GM18526 (cell line): ENCODE results near the gene PTPRK.

Experiments
- POLR2A ChIP-seq: IDR thresholded peaks from 3 replicates; pipeline ENCODE4 v1.6.1; 2011; ENCODE audit not compliant: insufficient read length; ENCODE audit errors: extremely low read depth

Gene PTPRK

DNA sequence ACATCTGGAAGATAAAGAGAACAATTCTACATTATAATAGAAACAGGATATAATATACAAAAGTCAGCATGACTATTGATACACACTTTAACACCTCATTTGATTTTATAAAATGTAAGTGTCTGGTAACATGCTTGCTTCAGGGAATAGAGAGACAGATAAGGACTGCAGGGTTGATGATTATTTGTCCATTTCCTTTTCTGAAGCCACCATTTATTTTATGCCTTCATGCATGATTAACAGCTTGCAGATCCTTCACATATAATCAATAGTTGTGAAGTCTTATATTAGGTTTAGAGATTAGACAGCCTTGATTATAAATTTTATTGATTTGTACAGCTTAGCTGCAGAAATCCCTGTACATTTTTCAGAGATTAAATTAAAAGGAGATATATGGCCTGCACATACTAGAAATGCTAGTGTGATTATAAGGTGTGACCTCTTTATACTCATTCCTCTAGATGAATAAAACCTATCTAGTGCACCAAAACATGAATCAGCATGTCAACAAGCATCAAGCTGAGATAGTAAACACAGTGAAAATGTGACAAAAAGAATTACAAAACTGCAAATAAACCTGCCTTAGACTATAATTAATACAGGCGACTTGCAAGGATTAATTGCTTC, 420.7 kb downstream of the PTPRK start:
- no peak for TF ChIP-seq POLR2A

DNA sequence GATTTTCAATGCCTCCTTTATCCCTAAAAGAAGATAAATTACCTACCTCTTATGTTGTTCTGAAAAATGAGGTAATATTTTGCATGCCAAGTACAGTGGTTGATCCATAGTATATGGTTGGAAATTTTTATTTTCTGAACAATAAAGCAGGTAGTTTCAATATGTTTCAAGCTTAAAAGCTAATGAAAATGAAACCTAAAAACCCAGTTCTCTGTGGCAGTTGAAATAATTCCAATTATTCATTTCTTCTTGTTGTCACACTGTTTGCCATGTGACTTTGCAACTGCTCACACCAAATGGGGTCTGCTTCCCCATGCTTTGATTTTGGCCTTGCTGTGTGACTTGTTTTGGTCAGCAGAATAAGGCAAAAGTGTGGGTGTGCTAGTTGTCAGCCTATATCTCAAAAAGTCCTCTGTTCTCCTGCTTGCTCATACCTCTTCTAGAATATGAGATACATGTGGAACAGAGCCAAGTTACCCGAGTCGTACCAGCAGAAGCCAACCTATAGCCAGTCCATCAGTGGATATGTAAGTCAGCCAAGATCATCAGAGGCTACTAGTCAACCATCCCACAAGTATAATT, 422.3 kb downstream of the PTPRK start:
- TF ChIP-seq POLR2A = no peak

DNA sequence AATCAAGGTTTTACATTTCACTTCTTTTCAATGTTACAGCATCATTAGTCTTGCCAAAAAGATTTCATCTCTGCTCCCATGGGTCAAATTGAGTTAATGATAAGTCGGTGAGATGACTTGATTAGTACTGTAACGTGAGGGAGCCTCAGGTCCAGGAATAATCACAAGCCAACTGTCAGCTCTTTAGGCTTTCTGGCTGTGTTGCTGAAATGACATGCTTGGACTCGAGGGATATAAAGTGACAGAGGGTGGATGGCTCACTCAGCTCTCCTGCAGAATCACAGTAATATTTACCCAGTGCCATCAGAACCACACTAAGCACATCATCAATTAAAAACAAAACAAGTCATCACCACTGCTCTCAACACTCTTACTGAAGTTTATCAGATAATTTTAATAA, 423.4 kb downstream of the PTPRK start:
- no peak for TF ChIP-seq POLR2A

DNA sequence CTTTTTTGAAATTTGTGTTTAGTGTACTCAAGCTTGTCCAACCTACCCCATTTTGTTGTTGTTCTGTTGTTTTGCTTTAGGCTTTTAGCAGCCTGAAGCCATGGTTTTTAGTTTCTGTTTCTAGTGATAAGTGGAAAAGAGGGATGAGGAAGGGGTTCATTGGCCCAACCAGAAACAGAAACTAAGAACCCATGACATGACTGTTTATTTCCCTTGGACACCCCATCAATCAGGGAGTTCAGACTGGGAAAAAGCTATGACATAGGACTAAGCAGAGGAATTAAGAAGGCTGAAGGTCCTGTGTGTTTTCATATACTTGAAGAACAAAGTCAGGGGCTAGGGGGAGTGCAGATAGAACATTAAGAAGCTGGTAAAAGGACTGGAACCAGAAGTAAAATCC, 425.0 kb downstream of the PTPRK start:
- no peak for TF ChIP-seq POLR2A

DNA sequence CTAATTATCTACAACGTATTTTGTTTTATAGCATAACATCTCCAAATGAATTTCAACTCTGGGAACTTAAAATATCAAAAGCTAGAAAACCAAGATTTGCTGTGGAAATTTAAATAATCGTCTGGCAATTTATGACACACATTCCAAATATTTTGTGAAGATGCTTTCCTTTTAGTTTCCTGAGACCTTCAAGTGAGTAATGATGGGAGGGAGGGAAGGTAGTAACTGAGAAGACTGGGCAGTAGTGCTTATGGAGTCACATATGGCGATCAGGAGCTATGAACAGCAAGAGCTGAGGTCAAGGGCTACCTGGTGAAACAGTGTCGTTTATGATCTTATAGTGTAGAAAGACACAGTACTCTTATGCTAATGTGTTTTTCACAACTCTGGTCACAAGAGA, 441.4 kb downstream of the PTPRK start:
- TF ChIP-seq POLR2A = no peak

DNA sequence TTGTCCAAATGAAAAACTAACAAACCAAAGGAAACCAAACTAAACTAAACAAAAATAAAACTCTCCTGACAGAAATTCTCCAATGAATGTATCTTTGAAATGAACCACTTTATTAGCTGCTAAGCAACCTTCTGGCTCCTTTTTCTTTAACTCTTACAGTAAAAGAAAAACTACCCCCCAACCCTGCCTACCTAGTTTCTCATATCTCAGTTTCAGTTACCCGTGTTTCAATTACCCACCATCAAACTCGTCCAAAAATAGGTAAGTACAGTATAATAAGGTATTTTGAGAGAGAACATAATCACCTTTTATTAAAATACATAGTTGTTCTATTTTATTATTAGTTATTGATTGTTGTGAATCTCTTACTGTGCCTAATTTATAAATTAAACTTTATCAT, 442.1 kb downstream of the PTPRK start:
- no peak for TF ChIP-seq POLR2A

DNA sequence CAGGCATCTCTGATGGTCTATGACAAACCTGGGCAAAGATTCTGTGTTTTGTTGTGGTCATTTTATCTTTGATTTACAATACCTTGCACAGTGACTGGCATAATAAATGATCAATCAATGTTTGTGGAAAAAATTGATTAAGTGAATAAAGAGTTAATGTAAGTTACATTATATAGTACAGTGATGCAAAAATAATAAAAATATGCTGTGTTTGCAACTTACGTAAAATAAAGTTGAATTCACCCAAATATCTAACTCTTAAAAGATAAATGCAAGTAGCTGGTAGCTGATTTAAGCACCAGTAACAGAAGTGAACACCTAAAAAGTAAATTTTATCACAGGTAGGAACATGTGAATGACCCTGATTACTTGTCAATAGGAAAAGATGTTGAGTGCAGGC, 443.6 kb downstream of the PTPRK start:
- no peak for TF ChIP-seq POLR2A

DNA sequence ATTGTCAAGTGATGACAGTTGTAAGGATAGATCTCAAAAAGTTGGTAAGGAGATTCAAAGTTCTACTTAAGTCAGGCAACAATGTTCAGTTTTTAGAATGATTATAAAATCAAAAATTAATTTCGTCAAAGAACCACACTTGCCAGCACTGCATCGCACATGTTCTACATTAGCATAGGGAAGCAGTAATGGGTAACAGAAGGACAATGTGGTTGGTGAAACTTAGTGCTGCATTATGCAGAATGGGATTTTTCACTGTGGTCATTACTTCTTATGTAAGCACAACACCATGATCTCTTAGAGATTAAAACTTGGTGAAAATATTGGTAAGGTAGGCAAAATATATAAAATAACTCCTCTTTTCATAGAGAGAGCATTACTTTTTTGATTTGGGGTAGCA, 445.8 kb downstream of the PTPRK start:
- no peak for TF ChIP-seq POLR2A

DNA sequence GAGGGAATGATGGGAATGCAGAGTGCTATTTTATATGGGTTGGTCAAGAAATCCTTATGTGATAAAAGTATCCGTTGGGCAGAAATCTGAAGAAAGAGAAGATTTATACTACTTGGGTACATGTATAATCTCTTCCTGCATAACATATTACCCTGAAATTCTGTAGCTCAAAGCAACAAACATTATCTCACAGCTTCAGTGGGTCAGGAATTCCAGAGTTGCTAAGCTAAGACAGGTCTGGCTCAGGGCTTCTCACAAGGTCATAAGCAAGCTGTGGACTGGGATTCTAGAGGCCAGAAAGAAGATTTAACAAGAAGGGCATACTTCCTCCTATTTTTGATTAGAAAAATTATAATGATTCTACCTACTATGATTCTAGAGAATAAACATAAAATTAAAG, 447.0 kb downstream of the PTPRK start:
- no peak for TF ChIP-seq POLR2A

DNA sequence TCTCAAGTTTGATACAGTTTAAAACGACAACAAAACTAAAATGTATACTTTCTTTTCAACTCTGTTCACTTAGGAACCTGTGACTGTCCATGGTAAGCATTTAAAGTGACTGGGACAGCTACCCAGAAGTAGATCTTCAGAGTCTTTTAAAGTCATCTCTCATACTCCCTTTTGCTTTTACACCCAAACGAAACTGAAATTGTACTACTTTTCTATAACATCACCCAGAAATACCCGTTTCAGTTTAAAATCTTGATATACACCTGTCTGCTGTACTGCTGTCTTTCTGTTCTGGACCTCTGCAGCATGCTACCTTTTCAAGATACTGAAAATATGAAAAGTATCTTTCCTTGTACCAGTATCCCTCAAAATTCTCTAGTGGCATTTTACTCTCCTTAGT, 449.2 kb downstream of the PTPRK start:
- TF ChIP-seq POLR2A = no peak

DNA sequence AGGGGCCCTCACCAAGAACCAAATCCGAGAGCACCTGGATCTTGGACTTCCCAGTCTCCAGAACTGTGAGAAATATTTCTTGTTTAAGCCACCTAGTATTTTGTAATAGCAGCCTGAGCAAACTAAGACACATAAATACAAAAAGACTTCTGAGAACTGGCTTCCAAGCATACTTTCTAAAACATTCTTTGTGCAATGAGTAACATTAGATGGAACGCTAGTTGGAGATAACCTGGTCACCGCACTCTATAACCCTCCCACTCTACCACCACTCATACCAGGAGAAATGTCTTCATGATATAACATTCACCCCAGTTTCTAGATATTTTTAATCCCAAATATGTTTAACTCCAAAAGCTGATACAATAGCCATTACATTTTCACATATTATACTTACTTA, 450.0 kb downstream of the PTPRK start:
- no peak for TF ChIP-seq POLR2A

DNA sequence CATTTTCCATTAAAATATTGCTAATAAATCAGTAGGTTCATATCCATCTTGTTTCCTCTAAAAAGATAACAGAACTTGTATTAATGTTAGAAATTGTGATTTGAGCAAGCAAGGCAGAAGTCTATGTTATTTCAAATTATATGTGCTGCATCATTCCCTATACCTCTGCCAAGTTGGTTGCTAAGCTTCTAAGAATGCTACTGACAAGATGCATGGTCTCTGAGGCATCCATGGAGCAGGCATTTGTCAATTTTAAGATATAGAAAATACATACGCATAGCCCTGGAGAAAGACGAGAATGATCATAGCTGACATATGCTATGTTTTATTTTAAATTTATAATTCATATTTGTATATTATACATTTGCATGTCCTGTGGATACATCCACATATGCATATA, 451.2 kb downstream of the PTPRK start:
- TF ChIP-seq POLR2A = no peak

DNA sequence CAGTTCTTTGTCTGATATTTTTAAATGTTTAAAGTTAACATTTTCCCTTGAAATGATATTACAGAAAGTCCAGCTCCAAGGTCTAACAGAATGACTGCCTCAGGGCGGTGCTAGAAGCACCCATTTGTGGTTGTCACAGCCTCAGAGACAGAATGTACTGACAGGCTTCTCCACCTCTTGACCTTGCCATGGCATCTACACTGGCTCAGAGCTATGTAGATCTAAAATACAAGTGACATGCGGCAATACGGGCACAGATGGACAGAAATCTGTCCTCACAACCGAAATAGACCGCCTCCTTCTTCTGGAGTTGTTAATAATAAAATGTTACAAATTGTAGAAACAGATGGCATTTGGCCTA, 452.3 kb downstream of the PTPRK start:
- no peak for TF ChIP-seq POLR2A

DNA sequence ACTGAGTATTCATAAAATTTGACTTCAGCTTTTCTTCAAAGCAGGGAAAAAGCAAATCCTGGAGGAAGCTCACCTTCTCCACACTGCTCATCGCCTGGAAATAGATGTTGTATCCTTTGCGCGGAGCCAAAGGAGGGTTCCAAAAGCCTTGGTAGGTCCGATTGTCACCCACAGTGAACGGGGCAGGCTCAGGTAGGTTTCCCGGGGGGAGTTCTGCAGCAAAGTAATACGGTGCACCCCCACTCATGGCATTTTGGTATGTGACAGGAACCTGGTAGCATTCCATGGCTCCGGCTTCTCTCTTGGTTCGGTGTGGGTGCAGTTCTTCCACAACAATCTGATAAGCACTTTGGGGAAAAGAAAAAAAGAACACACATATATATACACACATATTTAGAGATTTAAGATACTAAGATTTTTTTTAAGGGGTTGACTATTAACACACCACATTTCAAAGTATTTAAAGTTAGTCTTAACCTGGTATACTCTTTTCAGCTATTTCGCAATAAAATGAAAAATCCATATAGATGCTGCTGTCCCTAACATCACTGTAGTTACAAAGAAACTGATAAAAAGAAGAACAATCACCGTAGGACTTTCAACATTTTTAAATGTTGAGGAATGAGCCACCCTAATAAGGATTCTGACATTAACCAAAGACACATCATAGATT, 452.8 kb downstream of the PTPRK start:
- no peak for TF ChIP-seq POLR2A

DNA sequence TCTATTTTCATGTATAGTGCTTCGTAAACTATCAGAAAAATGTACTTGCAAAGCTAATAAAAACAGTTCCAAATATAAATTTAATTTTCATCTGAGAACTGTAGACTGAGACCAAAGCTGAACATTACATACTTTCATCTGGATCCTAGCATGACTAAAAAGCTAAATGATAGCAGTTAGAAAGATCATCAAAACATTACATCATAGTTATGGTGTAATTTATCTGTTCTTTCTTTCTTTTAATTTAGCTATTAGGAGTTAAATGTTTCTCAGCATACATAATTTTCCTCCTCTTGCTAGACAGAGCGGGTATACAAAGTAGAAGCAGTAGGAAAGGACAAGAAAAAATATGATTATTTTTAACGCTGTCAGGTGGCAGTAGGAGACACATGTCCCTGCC, 455.3 kb downstream of the PTPRK start:
- no peak for TF ChIP-seq POLR2A

DNA sequence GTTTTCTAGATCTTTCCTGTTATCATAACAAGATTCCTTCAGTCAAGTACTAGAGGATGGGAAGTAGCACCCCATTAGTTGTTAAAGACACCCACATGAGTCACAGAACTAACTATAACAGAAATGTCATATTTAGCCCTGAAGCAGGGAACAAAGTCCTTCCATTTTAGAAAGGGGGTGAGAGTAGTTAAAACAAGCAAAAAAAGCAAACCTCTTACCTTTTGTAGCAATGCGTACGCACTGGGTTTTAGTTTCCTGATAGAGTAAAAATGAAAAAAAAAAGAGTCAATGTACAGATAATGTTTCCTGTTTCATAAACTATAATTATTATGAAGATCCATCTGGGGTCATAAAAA, 455.9 kb downstream of the PTPRK start:
- TF ChIP-seq POLR2A = no peak
